HG03342 (cell line): ENCODE results near the gene SELENOT.
"Not testable (repeated sequence)": the region's sequence is repeated elsewhere in the genome, so short reads cannot be mapped to it uniquely, and the experiment has no call there.

Experiments used
- ATAC-seq: cut with Tn5 transposase; IDR thresholded peaks from one replicate; pipeline ENCODE4 v1.9.1; 2021; ENCODE audit warnings: mild to moderate bottlenecking, moderate library complexity; ENCODE audit not compliant: unreplicated experiment

The SELENOT gene

DNA sequence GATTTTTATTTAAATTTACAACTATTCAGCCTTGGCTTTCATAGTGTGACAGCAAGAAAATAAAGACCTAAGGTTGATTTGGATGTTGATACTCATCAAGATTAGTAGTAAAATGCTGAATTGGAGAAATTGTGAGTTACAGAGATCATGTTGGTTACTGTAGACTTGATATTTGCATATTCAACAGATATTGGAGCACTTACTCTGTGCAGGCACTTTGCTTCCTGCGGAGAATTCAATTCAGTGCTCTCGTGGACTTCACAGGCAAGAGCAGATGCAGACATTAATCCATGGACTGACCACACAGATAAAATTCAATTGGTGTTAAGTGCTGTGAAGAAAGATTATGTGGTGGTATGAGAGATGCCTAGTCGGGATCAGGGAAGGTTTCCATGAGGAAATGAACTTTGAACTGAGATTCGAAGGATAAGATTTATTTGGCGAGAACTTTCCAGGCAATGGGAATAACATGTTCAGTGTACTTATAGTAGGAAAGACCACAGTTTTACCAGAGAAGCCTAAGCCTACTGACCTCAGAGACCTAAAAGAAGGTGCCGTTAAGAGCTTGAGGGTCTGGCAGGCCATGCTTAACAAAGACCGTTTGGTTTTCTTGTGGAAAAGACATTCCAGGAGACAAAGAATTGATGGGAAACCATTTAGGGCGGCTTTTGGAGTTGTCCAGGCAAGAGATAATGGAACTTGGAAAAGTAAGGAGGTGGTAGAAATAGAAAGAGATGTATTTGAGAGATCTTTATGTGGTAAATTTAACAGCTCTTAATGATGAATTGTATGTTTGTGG, 4.3 kb downstream of the SELENOT start:
- no peak for ATAC-seq

DNA sequence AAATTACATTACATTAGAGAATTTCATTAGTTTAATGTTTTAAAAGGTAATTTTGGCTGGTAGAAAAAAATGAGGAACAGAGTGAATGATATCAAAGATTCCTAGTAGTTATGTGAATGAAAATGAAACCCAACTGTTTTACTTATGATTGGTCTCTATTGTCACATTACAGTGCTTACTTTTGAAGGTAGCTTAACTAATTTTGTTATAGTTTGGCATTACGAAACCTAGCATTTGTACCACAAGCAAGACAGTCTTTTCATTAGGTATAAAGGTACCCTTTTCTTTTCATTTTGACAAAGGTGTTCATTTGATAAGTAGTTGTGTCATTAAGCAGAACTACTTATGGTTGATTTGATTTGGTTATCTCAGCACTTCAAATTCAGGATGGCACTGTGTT, 6.9 kb downstream of the SELENOT start:
- no peak for ATAC-seq

DNA sequence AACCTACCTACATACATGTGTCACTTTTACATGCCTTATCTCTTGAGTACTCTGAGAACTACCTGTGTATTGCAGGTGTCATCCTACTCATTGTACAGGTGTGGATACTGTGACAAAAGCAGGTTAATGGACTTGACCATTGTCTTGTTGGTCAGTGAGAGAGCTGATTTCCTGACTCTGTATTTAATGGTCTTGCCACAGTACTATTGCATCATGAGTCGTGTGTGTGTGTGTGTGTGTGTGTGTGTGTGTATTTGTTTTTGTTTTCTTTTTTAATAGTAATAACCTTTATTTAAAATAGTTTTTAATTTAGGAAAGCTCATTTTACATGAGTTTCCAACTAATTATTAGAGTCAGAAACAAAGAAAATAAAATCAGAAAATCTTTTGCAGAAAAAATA, 7.7 kb downstream of the SELENOT start:
- ATAC-seq: no peak

DNA sequence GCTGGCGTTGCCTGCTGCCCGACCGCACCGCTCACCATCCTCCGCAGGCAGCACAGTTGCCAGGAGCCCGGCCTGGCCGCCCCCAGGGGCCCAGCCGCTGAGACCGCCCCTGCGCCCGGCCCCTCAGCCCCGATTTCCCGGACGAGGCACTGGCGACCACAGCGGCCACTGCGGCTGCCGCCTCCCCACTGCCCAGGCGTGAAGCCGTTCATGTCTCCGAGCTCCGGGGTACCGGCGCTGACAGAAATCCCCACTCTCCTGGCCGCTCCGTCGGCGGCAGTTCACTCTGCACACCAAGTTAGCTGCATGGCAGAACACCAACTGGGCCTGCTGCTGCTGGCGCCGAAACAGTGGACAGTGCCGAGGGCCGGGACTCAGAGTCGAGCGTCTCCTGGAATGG, 8.5 kb downstream of the SELENOT start:
- no peak for ATAC-seq

DNA sequence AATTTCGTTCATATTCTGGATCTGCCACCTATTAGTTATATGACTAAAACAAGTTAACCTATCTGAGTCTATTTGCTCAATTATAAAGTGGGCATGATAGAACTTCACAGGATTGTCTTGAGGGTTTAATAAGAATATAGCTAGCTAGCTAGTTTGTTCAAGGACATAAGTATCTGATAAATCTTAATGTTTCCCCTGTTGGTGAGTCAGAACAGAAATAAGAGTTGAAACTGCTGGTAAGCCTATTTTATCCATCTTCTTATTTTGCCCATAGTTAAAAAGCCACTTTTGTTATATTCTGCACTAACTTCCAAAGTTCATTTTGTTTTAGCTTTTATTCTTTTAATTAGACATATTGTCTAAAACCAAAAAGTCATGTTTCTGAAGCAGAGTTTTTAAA, 9.4 kb downstream of the SELENOT start:
- no peak for ATAC-seq

DNA sequence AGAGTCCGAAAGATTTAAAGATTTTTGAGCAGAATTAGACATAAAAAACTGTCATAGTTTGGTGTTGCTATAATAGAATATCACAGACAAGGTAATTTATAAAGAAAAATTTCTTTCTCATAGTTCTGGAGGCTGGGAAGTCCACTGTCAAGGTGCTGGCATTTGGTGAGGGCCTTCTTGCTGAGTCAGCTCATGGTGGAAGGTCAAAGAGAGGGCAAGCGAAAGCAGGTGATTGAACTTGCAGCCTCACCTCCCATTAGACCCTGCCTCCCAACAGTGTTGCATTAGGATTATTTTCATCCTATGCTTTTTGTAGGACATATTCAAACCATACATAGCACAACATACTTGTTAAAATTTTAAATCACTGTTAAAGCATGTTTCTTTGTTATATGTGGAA, 9.9 kb downstream of the SELENOT start:
- no peak for ATAC-seq

DNA sequence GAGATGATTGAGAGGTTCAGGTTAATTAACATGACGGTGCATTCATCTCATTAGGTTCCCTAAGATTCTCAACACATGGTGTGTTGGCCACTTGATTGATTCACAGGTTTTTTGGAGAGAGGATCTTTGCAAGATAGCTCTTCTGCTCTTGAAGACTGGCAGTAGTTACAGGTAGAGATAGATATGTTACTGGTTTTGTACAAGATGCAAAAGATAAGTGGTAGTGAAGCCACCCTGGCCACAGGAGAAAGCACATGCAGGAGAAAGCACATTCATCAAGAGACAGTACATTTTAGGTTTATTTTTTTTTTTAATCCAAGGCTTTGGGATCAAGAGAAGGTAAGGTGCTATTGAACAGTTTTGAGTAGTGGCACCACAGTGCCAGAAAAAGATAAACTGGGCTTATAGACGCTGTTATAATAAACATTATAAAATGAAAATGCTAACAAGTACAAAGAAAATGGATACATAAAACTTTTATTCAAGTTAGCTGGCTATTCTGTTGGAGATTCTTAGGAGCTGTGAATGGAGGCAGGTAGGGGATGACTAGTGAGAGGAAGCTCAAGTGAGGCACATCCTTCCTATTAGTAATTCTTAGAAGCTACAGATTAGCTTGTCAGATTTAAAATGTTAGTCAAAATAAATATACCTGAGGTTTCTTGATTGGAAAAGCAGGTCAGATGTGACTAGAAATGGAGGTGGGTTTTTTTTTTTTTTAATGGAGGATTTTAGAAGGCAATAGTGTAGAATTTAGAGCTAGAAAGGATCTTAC, 10.8 kb downstream of the SELENOT start:
- no peak for ATAC-seq

DNA sequence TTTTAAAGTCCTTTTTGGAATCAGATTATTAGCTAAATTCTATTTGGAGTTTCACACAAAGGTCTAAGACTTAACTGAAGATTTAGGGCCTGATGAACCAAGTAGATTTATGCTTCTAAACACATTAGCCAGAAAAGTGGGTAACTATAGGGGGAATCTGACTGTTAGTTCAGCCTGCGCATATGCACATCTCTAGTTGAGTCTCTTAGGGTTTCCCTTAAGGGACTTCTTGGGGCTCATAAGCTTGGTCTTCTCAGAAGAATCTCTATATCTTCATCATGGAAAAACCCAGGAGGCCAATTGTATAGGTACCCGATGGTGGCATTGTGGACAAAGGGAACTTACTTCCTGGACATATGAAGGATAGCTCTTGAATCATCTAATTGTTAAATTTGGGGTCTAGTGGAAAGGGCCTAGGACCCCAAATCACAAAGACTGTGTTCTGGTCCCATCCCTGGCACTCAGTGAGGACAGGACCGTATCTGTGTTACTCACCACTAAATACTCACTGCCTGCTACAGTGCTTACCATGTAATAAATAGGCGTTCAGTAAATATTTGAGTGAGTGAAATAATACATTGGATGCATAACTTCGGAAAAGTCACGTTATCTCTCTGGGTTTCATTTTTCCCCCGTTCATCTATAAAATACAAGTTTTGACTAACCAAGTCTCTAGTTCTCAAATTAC, 17.0 kb downstream of the SELENOT start:
- ATAC-seq: no peak

DNA sequence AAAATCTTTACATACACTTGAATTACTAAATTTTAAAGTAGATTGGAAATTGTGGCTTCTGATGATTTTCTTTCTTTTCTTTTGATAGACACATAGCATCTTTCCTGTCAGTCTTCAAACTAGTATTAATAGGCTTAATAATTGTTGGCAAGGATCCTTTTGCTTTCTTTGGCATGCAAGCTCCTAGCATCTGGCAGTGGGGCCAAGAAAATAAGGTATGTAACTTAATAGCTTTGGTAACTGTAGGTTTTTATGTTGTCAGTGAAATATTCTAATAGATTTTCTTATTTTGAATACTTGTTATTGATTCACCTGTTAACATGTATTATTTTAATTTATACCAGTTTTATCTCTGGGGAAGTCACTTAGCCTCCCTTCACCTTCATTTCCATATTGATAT, 19.8 kb downstream of the SELENOT start:
- ATAC-seq: not testable (repeated sequence)

DNA sequence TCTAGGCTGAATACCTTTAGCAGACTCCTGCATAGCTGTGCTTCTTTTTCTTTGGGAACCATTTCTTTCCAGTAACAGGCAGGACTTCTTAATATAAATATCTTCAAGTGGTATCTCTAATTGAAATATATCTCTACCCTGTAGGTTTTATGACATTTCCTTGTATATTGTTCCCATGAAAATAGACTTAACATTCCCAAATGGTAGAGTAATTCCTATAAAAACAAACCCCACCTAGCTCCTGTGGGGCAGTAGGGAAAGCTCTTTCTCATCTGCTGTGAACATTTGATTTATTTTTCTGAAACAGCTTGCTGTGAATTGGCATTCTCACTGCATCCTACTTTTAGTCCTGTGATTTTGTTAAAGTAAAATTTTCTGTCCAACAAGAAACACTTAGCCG, 20.8 kb downstream of the SELENOT start:
- ATAC-seq: no peak

DNA sequence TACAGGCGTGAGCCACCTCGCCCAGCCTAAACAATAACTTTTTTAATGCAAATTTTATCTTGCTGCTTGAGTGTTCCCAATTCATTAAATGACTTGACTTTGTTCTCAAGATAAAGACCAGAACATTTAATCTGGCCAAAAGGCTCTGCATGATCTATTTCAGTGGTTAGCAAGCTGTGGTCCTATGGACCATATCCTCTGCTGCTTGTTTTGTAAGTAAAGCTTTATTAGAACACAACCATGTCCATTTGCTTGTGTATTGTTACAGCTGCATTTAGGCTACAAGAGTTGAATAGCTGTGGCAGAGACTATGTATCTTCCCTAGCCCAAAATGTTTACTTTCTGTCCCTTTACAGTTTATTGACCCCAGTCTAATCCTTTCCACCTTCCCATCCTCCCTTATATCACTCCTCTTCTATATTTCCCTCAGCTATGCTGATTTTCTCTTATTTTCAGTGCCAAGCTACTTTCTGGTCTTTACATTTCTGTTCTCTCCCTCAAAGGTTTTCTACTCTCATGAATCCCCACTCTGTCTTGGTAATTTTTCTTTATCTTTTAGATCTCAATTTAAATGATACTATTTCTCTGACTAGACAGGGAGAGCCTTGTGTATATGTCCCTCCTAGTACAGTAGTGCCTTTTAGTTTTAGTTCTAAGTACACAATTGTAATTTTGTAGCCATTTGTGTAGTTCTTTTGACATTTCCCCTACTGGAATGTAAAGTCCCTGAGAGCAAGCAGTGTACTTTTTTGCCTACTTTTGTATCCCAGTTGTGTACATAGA, 23.2 kb downstream of the SELENOT start:
- no peak for ATAC-seq

DNA sequence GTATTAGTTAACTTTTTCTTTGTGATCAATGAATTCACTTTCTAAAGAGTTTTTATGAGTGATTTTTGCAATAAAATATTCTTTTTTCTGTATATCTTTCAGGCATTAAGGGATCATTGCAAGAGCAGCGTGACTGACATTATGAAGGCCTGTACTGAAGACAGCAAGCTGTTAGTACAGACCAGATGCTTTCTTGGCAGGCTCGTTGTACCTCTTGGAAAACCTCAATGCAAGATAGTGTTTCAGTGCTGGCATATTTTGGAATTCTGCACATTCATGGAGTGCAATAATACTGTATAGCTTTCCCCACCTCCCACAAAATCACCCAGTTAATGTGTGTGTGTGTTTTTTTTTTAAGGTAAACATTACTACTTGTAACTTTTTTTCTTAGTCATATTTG, 24.4 kb downstream of the SELENOT start:
- ATAC-seq: no peak

DNA sequence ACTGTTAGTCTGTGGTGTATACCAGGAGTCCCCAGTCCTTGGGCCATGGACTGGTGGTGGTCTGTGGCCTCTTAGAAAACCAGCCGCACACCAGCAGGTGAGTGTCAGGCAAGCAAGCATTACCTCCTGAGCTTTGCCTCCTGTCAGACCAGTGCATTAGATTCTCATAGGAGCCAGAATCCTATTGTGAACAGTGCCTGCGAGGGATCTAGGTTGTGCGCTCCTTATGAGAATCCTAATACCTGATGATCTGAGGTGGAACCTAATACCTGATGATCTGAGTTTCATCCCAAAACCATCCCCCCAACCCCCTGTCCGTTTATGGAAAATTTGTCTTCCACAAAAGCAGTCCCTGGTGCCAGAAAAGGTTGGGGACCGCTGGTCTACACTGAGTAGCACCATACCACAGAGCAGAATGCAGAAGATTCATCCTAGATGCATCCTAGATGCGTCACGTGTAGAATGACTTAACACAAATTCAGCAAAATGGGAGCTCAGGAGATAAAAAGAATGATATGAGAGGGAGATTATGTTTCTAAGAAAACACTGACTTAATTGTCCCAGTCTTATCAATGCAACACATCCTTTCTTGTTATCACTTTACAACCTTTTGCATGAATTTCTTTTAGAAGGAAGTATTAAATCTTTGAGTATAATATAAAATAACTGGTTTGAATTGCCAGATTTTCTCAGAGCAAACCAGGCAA, 28.5 kb downstream of the SELENOT start:
- no peak for ATAC-seq

DNA sequence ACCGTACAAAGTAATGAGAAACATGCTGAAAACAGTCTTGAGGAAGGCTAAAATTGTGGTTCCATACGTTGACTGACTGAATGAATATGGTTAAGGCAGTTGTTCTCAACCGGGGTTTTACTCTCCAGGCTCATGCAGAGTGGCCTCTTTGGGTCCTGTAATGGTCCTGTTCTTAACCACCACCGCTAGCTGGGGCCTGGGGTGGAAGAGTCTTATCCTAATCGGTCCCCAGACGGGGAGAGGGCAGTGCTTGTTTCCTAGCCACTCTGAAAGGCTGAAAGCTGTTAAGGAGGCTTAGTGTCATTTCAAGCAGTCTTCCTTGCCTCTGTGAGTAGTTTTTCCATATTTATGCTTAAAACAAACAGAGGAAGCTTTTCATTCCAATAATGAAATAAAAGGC, 32.0 kb downstream of the SELENOT start:
- no peak for ATAC-seq

DNA sequence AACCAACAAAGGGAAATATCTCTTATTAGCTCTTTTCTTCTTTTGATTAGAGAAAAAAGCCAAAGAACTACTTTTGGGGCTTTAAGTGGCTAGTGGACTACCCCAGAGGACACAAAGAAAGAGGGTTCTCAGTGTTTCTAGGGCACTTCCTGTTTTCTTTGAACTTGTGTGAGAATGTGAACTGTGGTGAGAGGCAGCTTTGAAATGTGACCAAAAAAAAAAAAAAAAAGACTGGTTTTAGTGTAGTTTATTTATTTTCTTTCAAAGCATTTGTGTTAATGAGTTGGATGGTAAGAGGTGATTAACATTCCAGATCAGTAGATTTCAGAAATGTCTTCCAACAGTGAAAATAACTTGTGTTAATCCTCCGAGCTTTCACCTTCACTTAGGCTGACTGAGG, 32.4 kb downstream of the SELENOT start:
- ATAC-seq: no peak

DNA sequence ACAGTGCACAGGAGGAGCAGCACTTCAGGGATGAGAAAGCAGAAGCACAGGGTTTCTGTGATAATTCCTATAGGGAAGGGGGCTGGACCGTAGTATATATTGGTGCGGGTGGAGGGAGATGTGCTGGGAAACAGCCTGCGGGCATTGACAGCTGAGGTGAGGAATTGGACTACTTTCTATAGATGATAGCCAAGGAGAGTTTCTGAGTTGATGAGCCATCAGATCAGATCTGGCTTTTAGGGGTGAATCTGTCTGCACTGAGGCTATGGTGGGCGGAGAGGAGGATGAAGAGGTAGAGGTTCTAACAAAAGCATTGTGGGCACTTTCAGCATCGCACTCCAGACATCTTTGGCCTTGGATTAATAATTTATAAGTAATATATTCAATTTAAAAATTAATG, 33.1 kb downstream of the SELENOT start:
- ATAC-seq: no peak

DNA sequence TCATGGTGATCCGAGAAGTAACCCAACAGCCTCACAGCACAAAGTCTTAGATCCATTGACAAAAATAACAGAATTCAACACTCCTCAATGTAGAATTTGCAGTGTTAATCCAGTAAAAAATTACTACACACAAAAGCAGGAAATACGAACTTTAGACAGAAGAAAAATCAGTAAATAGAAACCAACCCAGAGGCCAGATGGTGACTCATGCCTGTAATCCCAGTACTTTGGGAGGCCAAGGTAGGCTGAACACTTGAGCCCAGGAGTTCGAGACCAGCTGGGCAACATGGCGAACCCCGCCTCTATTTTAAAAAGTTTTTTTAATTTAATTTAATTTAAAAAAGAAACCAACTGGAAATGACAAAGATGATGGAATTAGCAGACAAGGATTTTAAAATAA, 36.1 kb downstream of the SELENOT start:
- no peak for ATAC-seq

DNA sequence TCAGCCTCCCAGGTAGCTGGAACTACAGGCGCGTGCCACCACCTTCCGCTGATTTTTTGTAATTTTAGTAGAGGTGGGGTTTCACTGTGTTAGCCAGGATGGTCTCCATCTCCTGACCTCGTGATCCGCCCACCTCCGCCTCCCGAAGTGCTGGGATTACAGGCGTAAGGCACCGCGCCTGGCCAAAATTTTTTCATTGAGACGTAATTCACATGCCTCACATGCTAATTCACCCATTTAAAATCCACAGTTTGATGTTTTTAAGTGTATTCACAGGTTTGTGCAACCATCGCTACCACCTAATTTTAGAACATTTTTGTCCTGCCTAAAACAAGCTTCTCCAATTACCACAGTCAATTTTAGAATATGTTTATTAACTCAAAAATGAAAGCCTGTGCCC, 37.1 kb downstream of the SELENOT start:
- ATAC-seq: no peak

DNA sequence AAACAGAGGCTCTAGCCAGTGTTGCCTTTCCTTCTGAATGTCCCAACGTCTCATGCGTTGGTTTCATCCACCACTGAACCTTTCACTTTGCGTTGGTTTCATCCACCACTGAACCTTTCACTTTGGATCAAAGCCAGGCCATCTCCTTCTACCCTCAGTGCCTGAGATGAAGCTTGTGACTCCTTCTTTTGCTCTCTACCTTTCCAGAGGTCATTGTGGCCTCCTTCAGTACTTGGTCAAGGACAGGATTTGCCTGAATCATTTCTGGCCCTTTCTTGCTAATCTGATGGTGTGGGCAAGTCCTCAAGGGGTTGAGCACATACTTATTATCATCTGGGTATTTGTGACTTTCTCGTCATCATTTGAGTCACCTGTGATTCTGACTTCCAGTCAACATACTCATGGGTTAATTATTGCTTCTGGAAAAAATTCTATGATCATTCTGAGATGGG, 50.0 kb downstream of the SELENOT start:
- peak; percentile 63 for ATAC-seq

DNA sequence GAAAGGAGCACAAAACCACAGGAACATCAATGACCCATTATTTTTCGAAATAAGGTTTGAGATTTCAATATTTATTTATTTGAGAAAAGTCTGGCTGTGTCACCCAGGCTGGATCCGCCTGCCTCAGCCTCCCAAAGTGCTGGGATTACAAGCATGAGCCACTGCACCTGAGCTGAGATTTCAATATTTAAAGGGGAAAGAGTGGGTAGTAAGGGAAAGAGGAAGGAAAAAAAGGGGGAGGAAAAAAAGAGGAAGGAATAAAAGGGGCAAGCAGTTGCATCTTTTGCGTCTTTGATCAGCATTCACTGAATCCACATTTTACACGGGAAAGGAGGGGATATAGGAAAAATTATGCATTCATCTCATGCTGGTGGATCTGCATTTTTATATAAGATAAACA, 53.2 kb downstream of the SELENOT start:
- ATAC-seq: no peak
